ENCODE results near the gene PDE3B. TPM values are rescaled to one million over a fixed set of nuclear protein-coding genes. Genes with fewer than 3 reads are reported as not detected.
A peak's percentile ranks its signal among the peaks of the same experiment; 100 is the strongest.

PDE3B gene
- total RNA-seq, 1 experiment from 2014 or later: 0.23 TPM

GRCh38 chr11:14673421-14673820, 29.8 kb downstream of the PDE3B start:
- Mint-ChIP-seq H3K27ac (ENCODE audit: low read depth, unreplicated experiment) (no peak overlapping the region), H3K9me3 (ENCODE audit: unreplicated experiment) (no peaks in the 10 kb centered on the region), H3K4me1 (ENCODE audit: insufficient read depth, unreplicated experiment) (peaks cover 9% of the 10 kb centered on the region), H3K27me3 (ENCODE audit: insufficient read depth, unreplicated experiment) (no peaks in the 10 kb centered on the region), H3K4me3 (ENCODE audit: unreplicated experiment) (no peak overlapping the region), H3K36me3 (ENCODE audit: insufficient read depth, unreplicated experiment) (no peaks in the 10 kb centered on the region)
- TF ChIP-seq CTCF (IDR thresholded peaks at IDR 0.05; ENCODE audit: unreplicated experiment): no peak
- BruUV-seq (replicated peaks): no TSS peak
- DNase-seq (ENCODE audit: unreplicated experiment): no peak
- POLR2A ChIA-PET: no interaction called here
- intact Hi-C loops (cut with micrococcal nuclease): no loop called here
- CTCF ChIA-PET: no interaction called here

GRCh38 chr11:14673824-14674405, 30.3 kb downstream of the PDE3B start:
- H3K4me1 Mint-ChIP-seq (ENCODE audit: insufficient read depth, unreplicated experiment): peaks cover 9% of the 10 kb centered on the region
- POLR2A ChIA-PET: no interaction called here
- H3K4me3 Mint-ChIP-seq (ENCODE audit: unreplicated experiment): no peak overlapping the region
- BruUV-seq (replicated peaks): no TSS peak
- H3K9me3 Mint-ChIP-seq (ENCODE audit: unreplicated experiment): no peaks in the 10 kb centered on the region
- TF ChIP-seq CTCF (IDR thresholded peaks at IDR 0.05; ENCODE audit: unreplicated experiment): no peak
- DNase-seq (ENCODE audit: unreplicated experiment): no peak
- no peaks in the 10 kb centered on the region for H3K36me3 Mint-ChIP-seq (ENCODE audit: insufficient read depth, unreplicated experiment)
- CTCF ChIA-PET: no interaction called here
- intact Hi-C loops (cut with micrococcal nuclease): no loop called here
- H3K27me3 Mint-ChIP-seq (ENCODE audit: insufficient read depth, unreplicated experiment): no peaks in the 10 kb centered on the region
- no peak overlapping the region for H3K27ac Mint-ChIP-seq (ENCODE audit: low read depth, unreplicated experiment)

- no peaks in the 10 kb centered on the region for H3K36me3 Mint-ChIP-seq (ENCODE audit: insufficient read depth, unreplicated experiment)
- BruUV-seq (replicated peaks): no TSS peak
- CTCF ChIA-PET: no interaction called here
- POLR2A ChIA-PET: no interaction called here
- TF ChIP-seq CTCF (IDR thresholded peaks at IDR 0.05; ENCODE audit: unreplicated experiment): no peak
- H3K9me3 Mint-ChIP-seq (ENCODE audit: unreplicated experiment): peaks cover 8% of the 10 kb centered on the region
- intact Hi-C loops (cut with micrococcal nuclease): no loop called here
- H3K27ac Mint-ChIP-seq (ENCODE audit: low read depth, unreplicated experiment): no peak overlapping the region
- no peaks in the 10 kb centered on the region for H3K27me3 Mint-ChIP-seq (ENCODE audit: insufficient read depth, unreplicated experiment)
- H3K4me3 Mint-ChIP-seq (ENCODE audit: unreplicated experiment): no peak overlapping the region
- DNase-seq (ENCODE audit: unreplicated experiment): peak; percentile 15
- peaks cover 9% of the 10 kb centered on the region for H3K4me1 Mint-ChIP-seq (ENCODE audit: insufficient read depth, unreplicated experiment)
These were observed 32.5 kb downstream of the PDE3B start for GRCh38 chr11:14676068-14676467.

GRCh38 chr11:14677146-14677545, 33.5 kb downstream of the PDE3B start:
- no peak for DNase-seq (ENCODE audit: unreplicated experiment)
- TF ChIP-seq CTCF (IDR thresholded peaks at IDR 0.05; ENCODE audit: unreplicated experiment): no peak
- intact Hi-C loops (cut with micrococcal nuclease): no loop called here
- peaks cover 8% of the 10 kb centered on the region for H3K9me3 Mint-ChIP-seq (ENCODE audit: unreplicated experiment)
- no peak overlapping the region for H3K27ac Mint-ChIP-seq (ENCODE audit: low read depth, unreplicated experiment)
- no peak overlapping the region for H3K4me3 Mint-ChIP-seq (ENCODE audit: unreplicated experiment)
- peaks cover 8% of the 10 kb centered on the region for H3K4me1 Mint-ChIP-seq (ENCODE audit: insufficient read depth, unreplicated experiment)
- H3K36me3 Mint-ChIP-seq (ENCODE audit: insufficient read depth, unreplicated experiment): no peaks in the 10 kb centered on the region
- H3K27me3 Mint-ChIP-seq (ENCODE audit: insufficient read depth, unreplicated experiment): no peaks in the 10 kb centered on the region
- ChIA-PET POLR2A (no interaction called here), CTCF (interaction anchor here (0.7 kb wide), 1 partner anchor 544 kb away, joined by 3 read pairs; no protein-coding TSS in a partner anchor)
- no TSS peak for BruUV-seq (replicated peaks)
